Subcutaneous abdominal adipose tissue (tissue), 5 donors: Measurements from ENCODE around the gene PKD2L1.
A peak's percentile ranks its signal among the peaks of the same experiment; 100 is the strongest.

Source experiments
- H3K27ac ChIP-seq: one replicate; pipeline ENCODE4 v1.7.0; 2013; ENCODE audit warnings: low read depth, mild to moderate bottlenecking, inconsistent platforms, low read length, moderate library complexity
- H3K27me3 ChIP-seq, 5 donors: one replicate each; pipeline ENCODE4 v1.7.0; 2013; ENCODE audit warnings: low read length in 5 of 5, inconsistent platforms in 1 of 5; ENCODE audit not compliant: control insufficient read depth in 5 of 5, insufficient read depth in 4 of 5
- H3K36me3 ChIP-seq, 5 donors: one replicate each; pipeline ENCODE4 v1.7.0; 2013; ENCODE audit warnings: low read length in 5 of 5; ENCODE audit not compliant: control insufficient read depth in 5 of 5, insufficient read depth in 5 of 5
- H3K4me1 ChIP-seq, 5 donors: one replicate each; pipeline ENCODE4 v1.7.0; 2013; ENCODE audit warnings: low read length in 5 of 5, mild to moderate bottlenecking in 3 of 5, moderate library complexity in 1 of 5; ENCODE audit not compliant: control insufficient read depth in 5 of 5, insufficient read depth in 5 of 5
- H3K4me3 ChIP-seq, 5 donors: one replicate each; pipeline ENCODE4 v1.7.0; 2013; ENCODE audit warnings: low read length in 5 of 5, low read depth in 1 of 5
- H3K9ac ChIP-seq, 5 donors: one replicate each; pipeline ENCODE4 v1.7.0; 2013; ENCODE audit warnings: low read length in 5 of 5, mild to moderate bottlenecking in 4 of 5, moderate library complexity in 3 of 5
- H3K9me3 ChIP-seq, 5 donors: one replicate each; pipeline ENCODE4 v1.7.0; 2013; ENCODE audit warnings: low read length in 5 of 5; ENCODE audit not compliant: control insufficient read depth in 5 of 5
- donor health status: healthy.
- donor health status: healthy.
- donor health status: healthy.
- donor health status: healthy.
- donor health status: healthy.

PKD2L1 gene

DNA sequence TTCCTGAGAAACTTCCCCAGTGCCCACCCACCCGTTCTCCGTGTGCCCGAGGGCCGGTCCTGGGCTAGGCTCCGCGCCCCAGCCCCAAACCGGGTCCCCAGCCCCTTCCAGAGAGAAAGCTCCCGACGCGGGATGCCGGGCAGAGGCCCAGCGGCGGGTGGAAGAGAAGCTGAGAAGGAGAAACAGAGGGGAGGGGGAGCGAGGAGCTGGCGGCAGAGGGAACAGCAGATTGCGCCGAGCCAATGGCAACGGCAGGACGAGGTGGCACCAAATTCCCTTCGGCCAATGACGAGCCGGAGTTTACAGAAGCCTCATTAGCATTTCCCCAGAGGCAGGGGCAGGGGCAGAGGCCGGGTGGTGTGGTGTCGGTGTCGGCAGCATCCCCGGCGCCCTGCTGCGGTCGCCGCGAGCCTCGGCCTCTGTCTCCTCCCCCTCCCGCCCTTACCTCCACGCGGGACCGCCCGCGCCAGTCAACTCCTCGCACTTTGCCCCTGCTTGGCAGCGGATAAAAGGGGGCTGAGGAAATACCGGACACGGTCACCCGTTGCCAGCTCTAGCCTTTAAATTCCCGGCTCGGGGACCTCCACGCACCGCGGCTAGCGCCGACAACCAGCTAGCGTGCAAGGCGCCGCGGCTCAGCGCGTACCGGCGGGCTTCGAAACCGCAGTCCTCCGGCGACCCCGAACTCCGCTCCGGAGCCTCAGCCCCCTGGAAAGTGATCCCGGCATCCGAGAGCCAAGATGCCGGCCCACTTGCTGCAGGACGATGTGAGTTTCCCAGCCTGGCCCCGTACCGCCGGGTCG is 16.9 kb upstream of the PKD2L1 start, which contains the start of gene SCD:
Gene SCD, plus strand, starts transcription at position 469 of the 803 bp plus-strand sequence. Its CDS starts 272 bp downstream, at position 741.
- Histone ChIP-seq H3K27ac (peak within 1 kb of the TSS; percentile 69), H3K9me3 (no peaks in the 10 kb centered on the region), H3K9ac (peak within 1 kb of the TSS in 4 of 5 donors; percentile 48 to 75 (median 59)), H3K4me1 (peaks cover 9 to 73% (median 62%) of the 10 kb centered on the region in 5 donors), H3K36me3 (peaks cover 0 to 7% (median 0%) of the 10 kb centered on the region in 5 donors), H3K27me3 (no peaks in the 10 kb centered on the region), H3K4me3 (peak within 1 kb of the TSS; percentile 64 to 74 (median 72))

DNA sequence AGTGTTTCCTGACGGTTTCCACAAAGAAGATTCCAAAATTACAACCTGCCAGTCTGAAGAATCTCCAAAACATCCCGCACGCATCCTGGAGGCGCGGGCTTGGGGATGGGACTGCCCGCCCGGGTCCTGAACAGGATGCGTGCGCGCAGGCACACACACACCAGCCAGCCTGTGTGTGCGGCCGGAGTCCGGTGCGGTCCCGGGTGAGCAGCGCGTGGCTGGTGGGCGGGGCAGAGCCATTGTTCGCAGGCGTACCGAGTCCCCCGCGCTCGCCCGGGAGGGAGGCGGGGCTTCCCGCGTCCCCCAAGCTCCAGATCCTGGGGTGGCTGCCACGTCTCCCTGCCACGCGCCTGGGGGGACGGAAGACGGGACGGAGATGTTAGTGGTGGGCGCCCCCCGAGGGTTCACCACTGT is 16.3 kb upstream of the PKD2L1 start:
- peak overlapping the region in 2 of 5 donors; percentile 25 to 42 for H3K9ac ChIP-seq
- no peaks in the 10 kb centered on the region for H3K27me3 ChIP-seq
- peak overlapping the region; percentile 69 for H3K27ac ChIP-seq
- no peaks in the 10 kb centered on the region for H3K9me3 ChIP-seq
- peak overlapping the region in 4 of 5 donors; percentile 34 to 74 (median 70) for H3K4me3 ChIP-seq
- H3K36me3 ChIP-seq, result peaks cover 0 to 5% (median 0%) of the 10 kb centered on the region in 5 donors
- peaks cover 9 to 73% (median 62%) of the 10 kb centered on the region in 5 donors for H3K4me1 ChIP-seq

- H3K36me3 ChIP-seq, result no peaks in the 10 kb centered on the region
- peaks cover 9 to 73% (median 62%) of the 10 kb centered on the region in 5 donors for H3K4me1 ChIP-seq
- peak overlapping the region; percentile 69 for H3K27ac ChIP-seq
- H3K9ac ChIP-seq, result peak overlapping the region in 1 of 5 donors; percentile 42
- H3K4me3 ChIP-seq, result peak overlapping the region in 4 of 5 donors; percentile 34 to 74 (median 70)
- no peaks in the 10 kb centered on the region for H3K27me3 ChIP-seq
- no peaks in the 10 kb centered on the region for H3K9me3 ChIP-seq
Measured at GRCh38 chr10:100345570-100346330, 15.7 kb upstream of the PKD2L1 start.

GRCh38 chr10:100344241-100344788 is 14.3 kb upstream of the PKD2L1 start:
- Histone ChIP-seq H3K27ac (no peak overlapping the region), H3K4me3 (no peak overlapping the region), H3K27me3 (no peaks in the 10 kb centered on the region), H3K9me3 (no peaks in the 10 kb centered on the region), H3K4me1 (peaks cover 12 to 73% (median 62%) of the 10 kb centered on the region in 5 donors), H3K9ac (no peak overlapping the region), H3K36me3 (no peaks in the 10 kb centered on the region)

DNA sequence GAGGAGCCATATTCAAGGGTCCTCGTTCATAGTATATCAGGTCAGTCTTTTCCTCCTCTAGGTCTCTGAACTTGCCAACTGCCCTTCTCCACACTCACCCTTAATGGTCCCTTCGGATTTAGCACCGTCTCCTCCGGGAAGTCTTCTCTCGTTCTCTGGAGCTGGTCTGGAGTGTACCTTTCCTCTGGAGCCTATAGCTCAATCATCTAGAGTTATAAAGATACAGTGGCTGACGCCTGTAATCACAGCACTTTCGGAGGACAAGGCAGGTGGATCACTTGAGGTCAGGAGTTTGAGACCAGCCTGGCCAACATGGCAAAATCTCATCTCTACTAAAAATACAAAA is 12.6 kb upstream of the PKD2L1 start:
- Histone ChIP-seq H3K36me3 (no peaks in the 10 kb centered on the region), H3K9me3 (no peaks in the 10 kb centered on the region), H3K9ac (no peak overlapping the region), H3K27me3 (no peaks in the 10 kb centered on the region), H3K4me3 (no peak overlapping the region), H3K4me1 (peaks cover 10 to 66% (median 48%) of the 10 kb centered on the region in 5 donors), H3K27ac (peak overlapping the region; percentile 33)

GRCh38 chr10:100341953-100342626 is 12.1 kb upstream of the PKD2L1 start:
- Histone ChIP-seq H3K27me3 (no peaks in the 10 kb centered on the region), H3K4me1 (peaks cover 10 to 61% (median 43%) of the 10 kb centered on the region in 5 donors), H3K9ac (peak overlapping the region in 1 of 5 donors; percentile 19), H3K4me3 (no peak overlapping the region), H3K9me3 (no peaks in the 10 kb centered on the region), H3K36me3 (no peaks in the 10 kb centered on the region), H3K27ac (peak overlapping the region; percentile 33)

GRCh38 chr10:100340948-100341847 is 11.2 kb upstream of the PKD2L1 start:
- Histone ChIP-seq H3K4me1 (peaks cover 10 to 54% (median 39%) of the 10 kb centered on the region in 5 donors), H3K27ac (peak overlapping the region; percentile 33), H3K27me3 (no peaks in the 10 kb centered on the region), H3K9ac (no peak overlapping the region), H3K36me3 (no peaks in the 10 kb centered on the region), H3K4me3 (no peak overlapping the region), H3K9me3 (no peaks in the 10 kb centered on the region)

GRCh38 chr10:100339236-100339635 is 9.2 kb upstream of the PKD2L1 start:
- Histone ChIP-seq H3K27ac (no peak overlapping the region), H3K9ac (no peak overlapping the region), H3K4me3 (no peak overlapping the region), H3K27me3 (no peaks in the 10 kb centered on the region), H3K4me1 (peaks cover 6 to 58% (median 41%) of the 10 kb centered on the region in 5 donors), H3K36me3 (no peaks in the 10 kb centered on the region), H3K9me3 (no peaks in the 10 kb centered on the region)
